HG03139 (cell line): ENCODE data around the gene COL4A2.

Source experiments
- ATAC-seq: cut with Tn5 transposase; IDR thresholded peaks from one replicate; pipeline ENCODE4 v1.9.1; 2021; ENCODE audit not compliant: unreplicated experiment

Gene COL4A2

DNA sequence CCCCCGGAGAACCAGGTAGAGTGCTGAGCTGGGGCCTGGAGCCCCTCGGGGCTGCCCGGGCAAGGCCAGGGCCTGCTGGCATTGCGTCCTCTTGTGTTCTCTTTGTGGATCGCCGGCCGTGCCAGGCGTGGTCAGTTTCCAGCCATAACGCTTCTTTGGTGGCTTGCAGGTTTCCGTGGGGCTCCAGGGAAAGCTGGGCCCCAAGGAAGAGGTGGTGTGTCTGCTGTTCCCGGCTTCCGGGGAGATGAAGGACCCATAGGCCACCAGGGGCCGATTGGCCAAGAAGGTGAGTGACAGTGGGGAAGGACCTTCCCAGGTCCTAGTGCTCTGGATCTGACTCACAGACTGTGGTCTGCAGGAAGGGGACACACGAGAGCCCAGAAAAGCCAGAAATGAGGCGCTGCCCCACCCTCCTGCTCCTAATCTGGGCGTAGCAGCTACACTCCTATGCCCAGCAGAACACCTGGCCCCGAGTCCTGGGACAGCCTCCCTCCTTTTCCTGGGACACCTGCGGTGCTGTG, 197.0 kb downstream of the COL4A2 start:
- no peak for ATAC-seq

DNA sequence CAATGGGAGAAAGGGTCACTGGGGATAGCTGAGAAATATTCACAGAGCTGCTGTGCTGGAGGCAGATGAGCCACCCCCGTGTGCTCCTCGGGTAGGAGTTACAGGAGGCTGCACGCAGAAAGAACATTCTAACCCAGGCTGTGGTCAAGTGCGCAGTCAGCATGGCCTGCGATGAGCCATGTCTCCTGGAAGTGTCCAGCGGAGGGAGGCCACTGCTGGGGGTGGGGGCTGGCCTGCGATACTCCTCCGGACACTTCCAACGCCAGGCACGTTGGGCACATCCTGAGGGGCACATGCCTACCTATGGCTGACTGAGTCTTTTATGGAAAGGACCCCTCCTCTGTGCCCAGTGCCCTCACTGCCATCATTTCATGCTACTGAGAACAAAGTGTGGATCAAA, 198.5 kb downstream of the COL4A2 start:
- ATAC-seq: no peak

DNA sequence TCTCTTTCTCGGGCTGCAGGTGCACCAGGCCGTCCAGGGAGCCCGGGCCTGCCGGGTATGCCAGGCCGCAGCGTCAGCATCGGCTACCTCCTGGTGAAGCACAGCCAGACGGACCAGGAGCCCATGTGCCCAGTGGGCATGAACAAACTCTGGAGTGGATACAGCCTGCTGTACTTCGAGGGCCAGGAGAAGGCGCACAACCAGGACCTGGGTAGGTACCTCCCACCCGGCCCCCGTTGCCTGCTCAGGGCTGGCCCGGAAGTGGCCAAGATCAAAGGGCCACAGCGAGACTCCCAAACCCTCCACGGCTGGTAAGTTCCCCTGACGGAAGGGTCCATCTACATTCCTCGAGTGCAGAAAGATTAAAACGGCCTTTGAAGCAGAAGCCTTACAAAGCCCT, 199.3 kb downstream of the COL4A2 start:
- no peak for ATAC-seq

DNA sequence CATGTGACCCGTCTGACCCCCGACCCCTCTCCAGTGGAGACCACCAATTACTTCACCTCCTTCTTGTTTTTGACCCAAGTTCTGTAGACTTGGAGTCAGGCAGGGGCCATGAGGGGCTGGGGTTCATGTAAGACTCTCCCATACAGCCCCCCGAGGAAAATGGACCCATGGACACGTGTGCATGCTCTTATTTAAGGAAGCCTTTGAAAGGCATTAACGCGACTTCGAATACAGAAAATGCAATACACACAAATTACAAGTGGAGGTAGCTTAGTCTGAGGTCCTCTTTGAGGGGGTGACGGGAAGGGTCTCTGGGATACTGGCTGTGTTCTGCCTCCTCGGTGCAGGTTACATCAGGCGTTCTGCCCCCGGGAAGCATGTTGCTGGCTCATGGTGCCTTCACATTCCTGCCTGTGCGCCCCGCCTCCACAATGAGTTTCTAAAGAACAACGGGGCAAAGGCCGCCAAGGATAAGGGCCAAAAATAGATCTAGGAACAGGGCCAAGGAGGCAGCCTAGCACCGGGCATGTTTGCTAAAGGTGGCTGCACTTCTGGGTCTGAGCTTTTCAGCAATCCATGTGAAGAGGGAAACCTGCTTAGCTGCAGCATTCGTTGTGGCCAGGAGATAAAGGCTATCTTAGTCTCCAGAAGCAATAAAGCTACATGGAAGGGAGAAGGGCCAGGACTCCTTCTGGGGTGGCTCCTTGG, 199.9 kb downstream of the COL4A2 start:
- no peak for ATAC-seq

DNA sequence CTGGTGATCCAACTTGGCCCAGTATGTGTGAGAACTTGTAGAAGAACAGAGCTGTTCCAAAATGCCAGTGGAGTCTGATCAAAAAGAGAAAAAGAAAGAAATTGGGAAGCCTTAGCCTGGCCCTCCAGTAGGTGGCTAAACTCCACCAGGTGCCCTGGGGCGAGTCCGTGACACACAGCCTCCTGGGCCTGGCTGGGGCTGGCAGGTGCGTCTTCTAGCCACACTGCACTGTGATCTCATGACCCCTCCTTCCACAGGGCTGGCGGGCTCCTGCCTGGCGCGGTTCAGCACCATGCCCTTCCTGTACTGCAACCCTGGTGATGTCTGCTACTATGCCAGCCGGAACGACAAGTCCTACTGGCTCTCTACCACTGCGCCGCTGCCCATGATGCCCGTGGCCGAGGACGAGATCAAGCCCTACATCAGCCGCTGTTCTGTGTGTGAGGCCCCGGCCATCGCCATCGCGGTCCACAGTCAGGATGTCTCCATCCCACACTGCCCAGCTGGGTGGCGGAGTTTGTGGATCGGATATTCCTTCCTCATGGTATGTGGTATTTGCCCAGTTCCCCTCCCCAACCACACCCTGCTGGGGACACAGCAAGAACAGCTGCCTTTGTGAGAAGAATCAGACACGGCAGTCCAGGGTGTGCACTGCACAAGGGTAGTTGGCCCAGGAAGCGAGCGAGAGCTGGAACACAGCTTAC, 200.7 kb downstream of the COL4A2 start:
- no peak for ATAC-seq

DNA sequence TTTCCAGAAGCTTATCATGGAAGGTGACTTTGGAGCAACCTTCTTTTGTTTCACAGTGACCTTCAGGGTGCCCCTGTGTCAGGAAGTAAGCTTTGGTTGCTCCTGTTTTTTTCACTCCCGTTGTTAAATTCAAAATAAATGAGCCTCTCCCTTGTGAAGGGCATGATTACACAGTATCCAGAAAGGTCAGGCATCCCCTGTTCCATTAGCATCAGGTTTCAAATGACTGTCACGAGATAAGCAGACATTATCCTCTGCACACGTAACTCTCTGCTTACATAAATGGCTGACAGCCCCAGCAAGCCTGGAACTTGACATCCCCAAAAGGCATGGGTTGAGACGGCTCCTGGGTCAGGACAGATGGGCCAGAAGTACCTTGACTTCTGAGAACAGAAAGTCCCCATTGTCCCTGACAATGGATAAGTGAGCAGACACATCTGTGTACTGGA, 202.4 kb downstream of the COL4A2 start:
- ATAC-seq: no peak

DNA sequence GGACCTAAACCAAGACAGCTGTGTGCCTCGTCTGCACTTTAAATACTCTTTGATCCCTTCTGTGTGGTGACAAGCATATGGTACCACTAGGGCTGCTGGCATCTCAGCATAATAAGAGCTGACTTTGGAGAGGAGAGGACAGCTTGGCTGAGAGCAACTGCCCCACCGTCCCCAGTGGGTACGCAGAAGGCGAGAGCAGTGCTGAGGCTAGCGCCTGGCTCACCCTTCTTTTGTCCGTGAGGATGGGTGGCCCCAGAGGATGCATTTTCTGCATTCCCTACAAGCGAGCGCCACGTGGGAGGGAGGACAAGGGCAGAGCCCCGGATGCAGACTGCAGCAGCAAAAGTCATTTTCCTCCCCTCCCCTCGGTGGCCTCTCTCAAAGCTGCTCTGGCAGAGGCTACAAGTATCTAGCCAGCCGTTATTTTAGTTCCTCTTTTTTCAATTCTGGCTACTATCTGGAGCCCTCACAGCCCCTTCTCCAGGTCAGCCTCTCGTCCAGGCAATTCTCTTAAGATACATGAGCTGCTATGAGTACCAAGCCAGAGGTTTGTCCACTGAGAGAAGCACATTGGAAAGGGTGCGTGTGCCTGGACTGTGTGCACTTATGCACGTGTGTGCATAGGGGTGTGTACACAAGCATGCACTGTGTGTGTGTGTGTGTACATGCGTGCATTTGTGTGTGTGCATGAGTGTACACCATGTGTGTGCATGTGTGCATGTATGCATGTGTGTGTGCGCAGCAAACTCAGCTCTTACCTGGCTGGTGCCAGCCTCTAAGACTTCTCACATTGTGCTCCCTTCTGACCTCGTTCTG, 203.1 kb downstream of the COL4A2 start:
- peak; percentile 64 for ATAC-seq

DNA sequence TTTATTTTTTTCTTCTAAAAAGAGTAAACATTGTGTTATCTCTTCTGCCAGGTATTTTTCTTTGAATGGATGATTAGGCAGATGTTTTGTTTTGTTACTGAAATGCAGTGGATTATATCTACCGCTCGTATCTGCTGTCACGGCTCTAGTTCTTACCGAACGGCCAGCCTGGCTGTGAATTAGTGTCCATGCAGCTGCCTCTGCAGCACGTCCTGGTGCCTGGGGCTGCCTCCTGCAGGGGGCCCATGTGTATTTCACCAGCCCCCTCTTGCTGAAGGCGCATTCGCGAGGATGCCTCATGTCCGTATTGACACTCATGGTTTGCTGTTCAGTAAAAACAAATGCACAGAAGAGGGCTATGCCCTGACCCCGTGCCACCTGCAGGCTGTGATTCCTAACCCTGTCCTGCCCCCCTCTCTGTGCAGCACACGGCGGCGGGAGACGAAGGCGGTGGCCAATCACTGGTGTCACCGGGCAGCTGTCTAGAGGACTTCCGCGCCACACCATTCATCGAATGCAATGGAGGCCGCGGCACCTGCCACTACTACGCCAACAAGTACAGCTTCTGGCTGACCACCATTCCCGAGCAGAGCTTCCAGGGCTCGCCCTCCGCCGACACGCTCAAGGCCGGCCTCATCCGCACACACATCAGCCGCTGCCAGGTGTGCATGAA, 204.6 kb downstream of the COL4A2 start:
- no peak for ATAC-seq

DNA sequence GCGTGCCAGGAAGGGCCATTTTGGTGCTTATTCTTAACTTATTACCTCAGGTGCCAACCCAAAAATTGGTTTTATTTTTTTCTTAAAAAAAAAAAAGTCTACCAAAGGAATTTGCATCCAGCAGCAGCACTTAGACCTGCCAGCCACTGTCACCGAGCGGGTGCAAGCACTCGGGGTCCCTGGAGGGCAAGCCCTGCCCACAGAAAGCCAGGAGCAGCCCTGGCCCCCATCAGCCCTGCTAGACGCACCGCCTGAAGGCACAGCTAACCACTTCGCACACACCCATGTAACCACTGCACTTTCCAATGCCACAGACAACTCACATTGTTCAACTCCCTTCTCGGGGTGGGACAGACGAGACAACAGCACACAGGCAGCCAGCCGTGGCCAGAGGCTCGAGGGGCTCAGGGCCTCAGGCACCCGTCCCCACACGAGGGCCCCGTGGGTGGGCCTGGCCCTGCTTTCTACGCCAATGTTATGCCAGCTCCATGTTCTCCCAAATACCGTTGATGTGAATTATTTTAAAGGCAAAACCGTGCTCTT, 205.2 kb downstream of the COL4A2 start:
- ATAC-seq: no peak

DNA sequence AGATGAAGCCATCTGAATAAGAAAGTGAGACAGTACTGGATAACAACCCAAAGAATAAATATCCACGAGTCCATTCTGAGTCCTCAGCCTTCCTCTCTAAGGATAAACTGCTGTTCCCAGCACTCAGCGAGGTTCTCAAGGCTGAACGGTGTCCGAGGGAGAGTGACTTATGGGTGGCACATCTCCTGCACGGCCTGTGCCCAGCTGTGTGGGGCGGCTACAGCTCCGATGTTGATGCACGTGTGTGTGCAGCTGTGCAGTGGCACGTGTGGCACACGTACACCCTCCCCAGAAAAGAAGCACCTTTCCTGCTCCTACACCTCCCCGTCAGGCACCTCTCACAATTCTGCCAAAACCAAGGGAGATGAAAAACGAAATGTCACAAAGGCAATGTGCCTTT, 209.4 kb downstream of the COL4A2 start:
- ATAC-seq: no peak

DNA sequence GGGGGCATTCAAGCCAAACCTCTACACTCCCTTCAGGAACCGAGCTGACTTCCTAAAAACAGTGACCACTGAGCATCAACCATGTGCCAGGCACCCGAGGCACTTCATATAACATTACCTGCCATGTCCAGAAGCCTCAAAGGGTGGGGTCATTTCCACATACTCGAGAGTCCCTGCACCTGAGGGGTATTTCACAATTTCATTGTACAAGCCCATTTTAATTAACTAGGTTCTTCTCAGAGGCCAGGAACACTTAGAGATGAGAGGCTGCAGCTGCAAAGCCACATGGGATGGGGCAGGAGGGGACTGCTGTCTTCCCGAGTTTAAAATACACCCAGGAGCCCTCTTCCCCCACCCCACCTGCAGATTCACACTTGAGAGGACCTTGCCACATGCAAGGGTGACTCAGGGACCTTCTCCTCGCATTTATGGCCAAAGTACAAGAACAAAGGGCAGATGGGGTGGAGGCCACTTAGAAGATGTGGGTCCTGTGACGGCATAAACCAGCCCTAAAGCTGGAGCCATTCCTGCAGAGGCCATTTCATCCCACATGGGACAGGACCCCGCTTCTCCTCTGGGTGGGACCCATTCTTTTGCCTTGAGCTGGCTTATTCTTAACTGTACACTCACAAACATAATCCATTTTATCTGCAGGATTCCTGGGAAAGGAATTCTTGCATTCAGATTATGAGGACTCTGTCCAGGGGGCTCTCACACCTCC, 210.6 kb downstream of the COL4A2 start:
- no peak for ATAC-seq

DNA sequence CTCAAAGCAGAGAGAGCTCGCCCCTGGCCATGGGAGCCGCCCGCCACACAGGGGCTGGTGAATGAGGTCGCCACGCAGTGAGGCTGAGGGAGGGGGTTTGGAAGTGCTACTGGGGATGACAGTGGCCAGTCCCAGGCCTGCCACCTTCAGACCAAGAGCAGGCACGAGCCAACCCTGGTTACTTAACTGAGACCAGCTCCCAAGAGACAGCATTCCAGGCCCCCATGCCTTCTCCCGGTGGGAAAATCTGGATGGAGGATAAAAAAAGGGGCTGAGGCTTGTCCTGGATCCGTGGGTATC, 211.1 kb downstream of the COL4A2 start:
- ATAC-seq: no peak

DNA sequence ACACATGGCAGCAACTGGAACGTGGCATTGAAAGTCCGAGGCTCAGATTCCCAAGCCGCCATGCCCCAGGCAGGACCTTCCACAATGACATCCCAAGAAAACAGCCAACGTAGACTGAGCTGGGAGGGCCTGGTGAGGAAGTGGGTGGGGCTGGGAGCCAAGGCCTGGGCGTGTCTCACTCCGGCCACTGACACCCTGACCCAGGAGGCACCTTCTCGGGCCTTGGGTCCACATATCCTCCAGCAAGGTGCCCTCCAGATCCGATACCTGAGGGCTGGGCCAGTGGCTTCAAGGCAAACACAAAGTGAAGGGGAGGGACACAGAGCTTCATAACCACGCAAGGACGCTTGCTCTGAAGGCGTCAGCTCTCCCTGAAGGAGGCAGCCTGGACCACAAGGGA, 211.5 kb downstream of the COL4A2 start:
- no peak for ATAC-seq

DNA sequence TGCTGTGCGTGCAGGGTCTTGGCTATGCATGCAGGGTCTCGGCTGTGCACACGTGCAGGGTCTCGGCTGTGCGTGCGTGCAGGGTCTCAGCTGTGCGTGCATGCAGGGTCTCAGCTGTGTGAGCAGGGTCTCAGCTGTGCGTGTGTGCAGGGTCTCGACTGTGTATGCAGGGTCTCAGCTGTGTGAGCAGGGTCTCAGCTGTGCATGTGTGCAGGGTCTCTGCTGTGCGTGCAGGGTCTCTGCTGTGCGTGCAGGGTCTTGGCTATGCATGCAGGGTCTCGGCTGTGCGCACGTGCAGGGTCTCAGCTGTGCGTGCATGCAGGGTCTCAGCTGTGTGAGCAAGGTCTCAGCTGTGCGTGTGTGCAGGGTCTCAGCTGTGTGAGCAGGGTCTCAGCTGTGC, 212.0 kb downstream of the COL4A2 start:
- no peak for ATAC-seq

DNA sequence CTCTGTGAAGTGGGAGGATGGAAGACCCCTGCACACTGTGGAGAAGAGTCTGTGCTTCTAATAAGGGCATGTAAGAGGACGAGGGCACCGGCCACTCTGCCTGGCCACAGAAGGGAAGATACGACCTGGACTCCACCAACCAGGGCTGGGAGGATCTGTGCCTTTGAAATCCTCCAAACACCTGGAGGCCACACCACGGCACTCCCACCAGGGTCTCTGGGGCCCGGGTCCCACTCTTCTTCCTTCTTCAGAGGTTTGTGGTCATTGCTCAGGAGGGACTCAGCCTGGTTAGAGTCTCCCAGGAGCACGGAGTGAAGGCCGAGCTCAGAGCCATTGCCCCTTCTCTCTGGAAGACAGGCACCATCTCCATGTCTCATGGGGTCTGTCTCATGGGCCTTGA, 212.4 kb downstream of the COL4A2 start:
- ATAC-seq: no peak

DNA sequence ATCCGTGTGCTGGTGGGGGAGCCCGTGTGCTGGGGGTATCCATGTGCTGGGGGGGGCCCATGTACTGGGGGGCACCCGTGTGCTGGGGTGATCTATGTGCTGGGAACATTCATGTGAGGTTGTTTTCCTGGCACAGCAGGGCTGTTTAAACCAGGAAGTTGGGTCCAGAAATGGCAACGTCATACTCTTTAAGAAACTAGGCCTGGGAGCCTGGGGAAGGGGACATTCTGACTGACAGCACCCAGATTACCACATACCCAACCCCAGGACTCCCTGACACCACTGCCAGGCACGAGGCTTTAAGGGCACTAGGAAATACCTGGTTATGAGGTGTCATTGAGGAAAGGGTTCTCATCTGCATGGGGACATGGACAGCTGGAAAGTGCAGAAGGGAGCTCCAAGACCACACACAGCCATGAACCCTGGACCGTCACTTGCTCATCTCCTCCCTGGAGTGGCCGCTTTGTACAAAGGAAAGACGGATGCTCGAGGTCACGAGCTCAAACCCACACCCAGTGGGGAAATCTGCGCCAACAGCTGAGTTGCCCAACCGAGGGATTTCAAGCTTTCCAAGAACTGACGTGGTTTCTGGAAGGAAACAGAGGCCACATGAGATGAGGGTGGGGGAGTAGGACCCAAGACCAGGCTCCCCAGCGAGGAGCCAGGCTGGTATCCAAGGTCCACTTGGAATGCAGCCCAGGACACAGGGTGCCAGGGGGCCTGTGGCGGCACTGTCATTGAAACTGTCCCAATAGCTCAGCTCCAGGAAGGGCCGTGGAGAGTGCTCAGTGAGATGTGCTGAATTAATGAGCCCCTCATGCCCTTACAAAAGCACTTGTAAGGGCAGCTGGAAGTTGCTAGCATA, 213.6 kb downstream of the COL4A2 start:
- ATAC-seq: no peak

DNA sequence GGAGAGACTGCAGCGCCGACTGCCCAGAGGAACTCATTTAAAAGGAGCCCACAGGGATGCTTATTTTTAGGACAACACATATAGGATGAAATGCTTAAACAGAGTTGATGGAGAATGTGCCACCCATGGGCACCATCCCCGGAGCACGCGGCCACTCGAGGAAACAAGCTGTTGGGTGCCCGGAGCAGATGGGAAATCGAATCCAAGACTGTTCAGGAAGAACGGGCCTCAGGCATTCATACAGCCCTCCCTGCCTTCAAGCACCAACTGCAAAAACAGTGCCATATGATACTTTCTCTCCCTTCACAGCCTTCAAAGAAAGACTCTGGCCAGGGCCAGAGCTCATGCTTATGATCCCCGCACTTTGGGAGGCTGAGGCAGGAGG, 214.2 kb downstream of the COL4A2 start:
- no peak for ATAC-seq

DNA sequence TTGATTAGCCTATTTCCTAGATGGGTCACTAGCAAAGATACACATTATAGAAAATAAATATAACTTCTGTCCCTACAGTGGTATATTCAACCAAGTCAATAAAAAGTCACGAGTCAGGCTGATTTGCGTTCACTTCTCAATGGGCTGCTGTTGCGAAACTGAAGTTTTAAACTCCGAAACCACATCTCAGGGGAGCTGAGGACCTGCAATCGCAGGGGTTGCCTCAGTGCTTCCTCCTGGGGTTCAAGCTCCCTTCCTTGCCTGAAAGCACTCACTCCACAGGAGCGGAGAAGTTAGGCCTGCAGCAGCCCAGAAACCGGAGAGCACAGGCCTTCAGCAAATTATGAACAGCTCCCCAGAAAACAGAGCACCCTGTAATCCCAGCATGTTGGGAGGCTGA, 214.9 kb downstream of the COL4A2 start:
- ATAC-seq: no peak

DNA sequence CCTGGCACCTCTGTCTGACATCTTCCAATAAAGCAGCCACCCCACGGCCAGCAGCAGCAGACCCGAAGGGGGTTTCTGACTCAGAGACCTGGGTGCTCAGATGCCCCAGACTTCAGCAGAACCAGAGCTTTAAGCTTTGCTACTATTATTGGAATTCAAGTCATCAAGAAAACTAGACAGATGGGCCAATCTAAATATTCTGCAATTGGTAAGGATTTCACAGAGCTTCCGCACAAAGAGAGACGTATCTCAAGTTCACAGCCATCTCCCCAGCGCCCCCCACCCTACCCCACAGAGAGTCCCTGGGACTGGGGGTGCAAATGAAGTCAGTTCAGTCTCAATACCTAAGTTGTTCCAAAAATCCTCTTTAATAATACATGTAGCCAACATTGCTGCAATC, 215.6 kb downstream of the COL4A2 start:
- ATAC-seq: no peak

DNA sequence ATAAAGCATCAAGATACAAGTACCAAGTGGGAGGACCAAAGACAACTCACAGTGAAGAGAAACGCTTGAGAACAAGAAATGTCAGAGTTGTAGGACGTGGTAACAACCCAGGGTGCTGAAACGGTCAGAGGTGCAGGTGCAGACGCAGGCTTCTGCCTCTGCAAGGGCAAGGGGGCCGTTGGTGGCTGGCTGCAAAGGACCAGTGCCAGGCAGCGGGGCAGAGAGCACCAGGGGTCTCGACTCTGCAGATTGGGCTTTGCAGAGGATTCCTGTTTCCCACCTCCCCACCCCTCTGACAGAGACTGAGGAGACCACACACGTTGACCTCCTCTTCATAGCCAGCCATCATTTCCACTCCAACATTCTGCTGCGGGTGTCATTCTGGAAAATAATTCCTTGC, 216.1 kb downstream of the COL4A2 start:
- ATAC-seq: no peak
